Aorta (tissue), 5 donors: ENCODE results near the gene OTOP1. TPM values are rescaled to one million over a fixed set of nuclear protein-coding genes. Genes with fewer than 3 reads are reported as not detected.
"Not testable (repeated sequence)": the region's sequence is repeated elsewhere in the genome, so short reads cannot be mapped to it uniquely, and the experiment has no call there.

Experiments used
- ATAC-seq: fragments of 200-7000 bp; cut with Tn5 transposase; one replicate; pipeline ENCODE4 v1.9.1; 2022; ENCODE audit warnings: moderate library complexity; ENCODE audit not compliant: low FRiP score
- DNase-seq, 2 donors: peaks; one replicate each; pipeline ENCODE4 v3.0.0-alpha.2; 2020
- H3K27ac ChIP-seq, 2 donors: one replicate each; pipeline ENCODE4 v1.5.1; 2013; ENCODE audit warnings: low read length in 2 of 2, mild to moderate bottlenecking in 2 of 2, moderate library complexity in 2 of 2, control low read depth in 1 of 2, inconsistent platforms in 1 of 2, low read depth in 1 of 2
- H3K27me3 ChIP-seq, 2 donors: one replicate each; pipeline ENCODE4 v1.6.1; 2013; ENCODE audit warnings: control low read depth in 1 of 2, low read length in 1 of 2, mild to moderate bottlenecking in 1 of 2, moderate library complexity in 1 of 2; ENCODE audit not compliant: insufficient read depth in 2 of 2, control insufficient read depth in 1 of 2
- H3K36me3 ChIP-seq, 2 donors: one replicate each; pipeline ENCODE4 v1.6.1; 2013; ENCODE audit warnings: control low read depth in 1 of 2, low read length in 1 of 2, mild to moderate bottlenecking in 1 of 2; ENCODE audit not compliant: insufficient read depth in 2 of 2, control insufficient read depth in 1 of 2
- H3K4me1 ChIP-seq, 2 donors: one replicate each; pipeline ENCODE4 v1.6.1; 2013; ENCODE audit warnings: low read length in 2 of 2, control low read depth in 1 of 2, mild to moderate bottlenecking in 1 of 2, moderate library complexity in 1 of 2; ENCODE audit not compliant: insufficient read depth in 2 of 2, control insufficient read depth in 1 of 2
- H3K4me3 ChIP-seq, 2 donors: one replicate each; pipeline ENCODE4 v1.5.1; 2013; ENCODE audit warnings: low read length in 2 of 2, control low read depth in 1 of 2, mild to moderate bottlenecking in 1 of 2
- H3K9me3 ChIP-seq: one replicate; pipeline ENCODE4 v1.6.1; 2013; ENCODE audit warnings: mild to moderate bottlenecking, low read length; ENCODE audit not compliant: control insufficient read depth
- WGBS, 2 donors: extraction: QIAGEN DNeasy Blood & Tissue Kit; methylation state at CpG; one replicate each; pipeline ENCODE4 v1.1.7; 2013; 5-methylcytosine and 5-hydroxymethylcytosine counted together
- intact Hi-C, 2 donors: fragments of 100-400 bp; cut with DNase I; formaldehyde crosslinking; loops; one replicate each; pipeline versions ENCODE4 v1.14.2 to v1.15.0; 2022
- polyA plus RNA-seq, 2 donors: library from polyadenylated mRNA; stranded (reverse); fragments of 200-250 nt; gene quantifications; one replicate each; pipeline ENCODE4 v1.2.3, GENCODE V29; 2013
- total RNA-seq, 2 donors: library from RNA; stranded (reverse); fragmentation: NEBNext Ultra II Directional; extraction: Animal tissue kit (Norgen Biotek cat#: 25700); gene quantifications; one replicate each; pipeline ENCODE4 v1.2.1, GENCODE V29; 2021
- donor health status: healthy with polysubstance abuse.
- donor health status: Bipolar disorder and iron deficiency.
- donor health status: DM: no; HTN: no; CAD: no.
- donor health status: DM: no; HTN: no; CAD: no.
- donor health status: DM: yes; HTN: yes; CAD: no.

The OTOP1 gene
- total and polyA plus RNA-seq, 4 donors = not detected

GRCh38 chr4:4188557-4188956 is 38.2 kb downstream of the OTOP1 start:
- H3K36me3 ChIP-seq, H3K27me3 ChIP-seq, H3K4me3 ChIP-seq, H3K9me3 ChIP-seq, H3K27ac ChIP-seq, H3K4me1 ChIP-seq, ATAC-seq, intact Hi-C loops, DNase-seq: not testable (repeated sequence)
- WGBS, 2 donors = 81 to 86% methylated on average over 3 of the region's 3 CpGs

- intact Hi-C loops = no loop called here
- ATAC-seq = no peak
- H3K4me3 ChIP-seq = no peak overlapping the region
- no peak for DNase-seq
- no peaks in the 10 kb centered on the region for H3K4me1 ChIP-seq
- H3K9me3 ChIP-seq = no peaks in the 10 kb centered on the region
- H3K36me3 ChIP-seq = no peaks in the 10 kb centered on the region
- H3K27ac ChIP-seq = no peak overlapping the region
- no peaks in the 10 kb centered on the region for H3K27me3 ChIP-seq
- WGBS, 2 donors = 81% methylated on average over 3 of the region's 3 CpGs
Measured at GRCh38 chr4:4185528-4185927, 41.2 kb downstream of the OTOP1 start.

- no peak overlapping the region for H3K4me3 ChIP-seq
- ATAC-seq (no peak), DNase-seq (no peak)
- no peaks in the 10 kb centered on the region for H3K4me1 ChIP-seq
- no peak overlapping the region for H3K27ac ChIP-seq
- no peaks in the 10 kb centered on the region for H3K27me3 ChIP-seq
- no peaks in the 10 kb centered on the region for H3K36me3 ChIP-seq
- intact Hi-C loops = no loop called here
- WGBS, 2 donors = 40 to 47% methylated on average over 15 to 19 of the region's 19 CpGs
- no peaks in the 10 kb centered on the region for H3K9me3 ChIP-seq
Measured at GRCh38 chr4:4182835-4183568, 43.7 kb downstream of the OTOP1 start.

- ATAC-seq = no peak
- intact Hi-C loops = no loop called here
- Histone ChIP-seq H3K27me3 (no peaks in the 10 kb centered on the region), H3K9me3 (no peaks in the 10 kb centered on the region), H3K4me1 (no peaks in the 10 kb centered on the region), H3K27ac (no peak overlapping the region), H3K4me3 (no peak overlapping the region), H3K36me3 (no peaks in the 10 kb centered on the region)
- WGBS, 2 donors = 86% methylated on average over 10 of the region's 10 CpGs
- no peak for DNase-seq
Measured at GRCh38 chr4:4170596-4171150, 56.1 kb downstream of the OTOP1 start.

GRCh38 chr4:4167981-4168780 is 58.5 kb downstream of the OTOP1 start:
- DNase-seq, H3K4me3 ChIP-seq, H3K4me1 ChIP-seq, H3K27me3 ChIP-seq, intact Hi-C loops, H3K27ac ChIP-seq, ATAC-seq, H3K36me3 ChIP-seq, H3K9me3 ChIP-seq: not testable (repeated sequence)
- 73 to 83% methylated on average over 18 to 19 of the region's 19 CpGs for WGBS, 2 donors

- H3K27ac ChIP-seq, H3K36me3 ChIP-seq, intact Hi-C loops, H3K27me3 ChIP-seq, H3K4me1 ChIP-seq, H3K4me3 ChIP-seq, ATAC-seq, H3K9me3 ChIP-seq, DNase-seq: not testable (repeated sequence)
- WGBS, 2 donors = 78% methylated on average over 13 of the region's 13 CpGs
Measured at GRCh38 chr4:4166986-4167385, 59.7 kb downstream of the OTOP1 start.

GRCh38 chr4:4165701-4166392 is 60.9 kb downstream of the OTOP1 start:
- H3K27me3 ChIP-seq, ATAC-seq, H3K4me3 ChIP-seq, H3K9me3 ChIP-seq, intact Hi-C loops, H3K27ac ChIP-seq, H3K36me3 ChIP-seq, H3K4me1 ChIP-seq, DNase-seq: not testable (repeated sequence)
- 75 to 80% methylated on average over 18 of the region's 18 CpGs for WGBS, 2 donors

GRCh38 chr4:4164532-4165173 is 62.1 kb downstream of the OTOP1 start:
- H3K27ac ChIP-seq, DNase-seq, H3K9me3 ChIP-seq, ATAC-seq, H3K36me3 ChIP-seq, H3K4me1 ChIP-seq, intact Hi-C loops, H3K4me3 ChIP-seq, H3K27me3 ChIP-seq: not testable (repeated sequence)
- 84 to 89% methylated on average over 18 of the region's 18 CpGs for WGBS, 2 donors
